ENCODE measurements around the gene CTSO.

DNA sequence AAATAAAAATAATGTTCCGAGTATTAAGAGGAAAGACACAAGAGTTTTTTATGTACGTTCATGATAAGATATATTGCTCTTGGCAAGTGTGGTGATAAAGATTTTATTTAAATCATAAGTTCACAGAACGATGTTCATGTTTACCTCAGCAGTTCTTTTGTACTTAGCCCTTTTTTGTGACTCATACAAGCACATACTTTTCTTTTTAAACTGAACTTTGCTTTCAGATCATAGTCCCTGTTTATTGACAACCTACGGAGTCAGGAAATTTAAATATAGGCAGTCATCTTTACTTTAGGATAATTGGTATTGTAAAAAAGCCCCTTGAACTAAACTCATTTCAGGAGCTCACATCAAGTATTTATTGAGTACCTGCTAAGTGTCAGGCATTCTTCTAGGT lies 1.3 kb upstream of the CTSO start:
- TF ChIP-seq, protein P1, sequence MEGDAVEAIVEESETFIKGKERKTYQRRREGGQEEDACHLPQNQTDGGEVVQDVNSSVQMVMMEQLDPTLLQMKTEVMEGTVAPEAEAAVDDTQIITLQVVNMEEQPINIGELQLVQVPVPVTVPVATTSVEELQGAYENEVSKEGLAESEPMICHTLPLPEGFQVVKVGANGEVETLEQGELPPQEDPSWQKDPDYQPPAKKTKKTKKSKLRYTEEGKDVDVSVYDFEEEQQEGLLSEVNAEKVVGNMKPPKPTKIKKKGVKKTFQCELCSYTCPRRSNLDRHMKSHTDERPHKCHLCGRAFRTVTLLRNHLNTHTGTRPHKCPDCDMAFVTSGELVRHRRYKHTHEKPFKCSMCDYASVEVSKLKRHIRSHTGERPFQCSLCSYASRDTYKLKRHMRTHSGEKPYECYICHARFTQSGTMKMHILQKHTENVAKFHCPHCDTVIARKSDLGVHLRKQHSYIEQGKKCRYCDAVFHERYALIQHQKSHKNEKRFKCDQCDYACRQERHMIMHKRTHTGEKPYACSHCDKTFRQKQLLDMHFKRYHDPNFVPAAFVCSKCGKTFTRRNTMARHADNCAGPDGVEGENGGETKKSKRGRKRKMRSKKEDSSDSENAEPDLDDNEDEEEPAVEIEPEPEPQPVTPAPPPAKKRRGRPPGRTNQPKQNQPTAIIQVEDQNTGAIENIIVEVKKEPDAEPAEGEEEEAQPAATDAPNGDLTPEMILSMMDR (IDR thresholded peaks at IDR 0.05; ENCODE audit: low read depth, low read length, missing input control): no peak
- TF ChIP-seq, protein P2, sequence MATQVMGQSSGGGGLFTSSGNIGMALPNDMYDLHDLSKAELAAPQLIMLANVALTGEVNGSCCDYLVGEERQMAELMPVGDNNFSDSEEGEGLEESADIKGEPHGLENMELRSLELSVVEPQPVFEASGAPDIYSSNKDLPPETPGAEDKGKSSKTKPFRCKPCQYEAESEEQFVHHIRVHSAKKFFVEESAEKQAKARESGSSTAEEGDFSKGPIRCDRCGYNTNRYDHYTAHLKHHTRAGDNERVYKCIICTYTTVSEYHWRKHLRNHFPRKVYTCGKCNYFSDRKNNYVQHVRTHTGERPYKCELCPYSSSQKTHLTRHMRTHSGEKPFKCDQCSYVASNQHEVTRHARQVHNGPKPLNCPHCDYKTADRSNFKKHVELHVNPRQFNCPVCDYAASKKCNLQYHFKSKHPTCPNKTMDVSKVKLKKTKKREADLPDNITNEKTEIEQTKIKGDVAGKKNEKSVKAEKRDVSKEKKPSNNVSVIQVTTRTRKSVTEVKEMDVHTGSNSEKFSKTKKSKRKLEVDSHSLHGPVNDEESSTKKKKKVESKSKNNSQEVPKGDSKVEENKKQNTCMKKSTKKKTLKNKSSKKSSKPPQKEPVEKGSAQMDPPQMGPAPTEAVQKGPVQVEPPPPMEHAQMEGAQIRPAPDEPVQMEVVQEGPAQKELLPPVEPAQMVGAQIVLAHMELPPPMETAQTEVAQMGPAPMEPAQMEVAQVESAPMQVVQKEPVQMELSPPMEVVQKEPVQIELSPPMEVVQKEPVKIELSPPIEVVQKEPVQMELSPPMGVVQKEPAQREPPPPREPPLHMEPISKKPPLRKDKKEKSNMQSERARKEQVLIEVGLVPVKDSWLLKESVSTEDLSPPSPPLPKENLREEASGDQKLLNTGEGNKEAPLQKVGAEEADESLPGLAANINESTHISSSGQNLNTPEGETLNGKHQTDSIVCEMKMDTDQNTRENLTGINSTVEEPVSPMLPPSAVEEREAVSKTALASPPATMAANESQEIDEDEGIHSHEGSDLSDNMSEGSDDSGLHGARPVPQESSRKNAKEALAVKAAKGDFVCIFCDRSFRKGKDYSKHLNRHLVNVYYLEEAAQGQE (IDR thresholded peaks at IDR 0.05): peak; percentile 76
- TF ChIP-seq, protein P3, sequence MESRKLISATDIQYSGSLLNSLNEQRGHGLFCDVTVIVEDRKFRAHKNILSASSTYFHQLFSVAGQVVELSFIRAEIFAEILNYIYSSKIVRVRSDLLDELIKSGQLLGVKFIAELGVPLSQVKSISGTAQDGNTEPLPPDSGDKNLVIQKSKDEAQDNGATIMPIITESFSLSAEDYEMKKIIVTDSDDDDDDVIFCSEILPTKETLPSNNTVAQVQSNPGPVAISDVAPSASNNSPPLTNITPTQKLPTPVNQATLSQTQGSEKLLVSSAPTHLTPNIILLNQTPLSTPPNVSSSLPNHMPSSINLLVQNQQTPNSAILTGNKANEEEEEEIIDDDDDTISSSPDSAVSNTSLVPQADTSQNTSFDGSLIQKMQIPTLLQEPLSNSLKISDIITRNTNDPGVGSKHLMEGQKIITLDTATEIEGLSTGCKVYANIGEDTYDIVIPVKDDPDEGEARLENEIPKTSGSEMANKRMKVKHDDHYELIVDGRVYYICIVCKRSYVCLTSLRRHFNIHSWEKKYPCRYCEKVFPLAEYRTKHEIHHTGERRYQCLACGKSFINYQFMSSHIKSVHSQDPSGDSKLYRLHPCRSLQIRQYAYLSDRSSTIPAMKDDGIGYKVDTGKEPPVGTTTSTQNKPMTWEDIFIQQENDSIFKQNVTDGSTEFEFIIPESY (IDR thresholded peaks at IDR 0.05): peak; percentile 74
- TF ChIP-seq YY1 (IDR thresholded peaks at IDR 0.05): peak; percentile 69
- TF ChIP-seq, protein P4, sequence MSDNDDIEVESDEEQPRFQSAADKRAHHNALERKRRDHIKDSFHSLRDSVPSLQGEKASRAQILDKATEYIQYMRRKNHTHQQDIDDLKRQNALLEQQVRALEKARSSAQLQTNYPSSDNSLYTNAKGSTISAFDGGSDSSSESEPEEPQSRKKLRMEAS (IDR thresholded peaks at IDR 0.05): peak; percentile 71
- no peak for TF ChIP-seq NR2F2 (IDR thresholded peaks at IDR 0.05)
- TF ChIP-seq GABPA (IDR thresholded peaks at IDR 0.05 in 1 of 2, conservative IDR thresholded peaks at IDR 0.05 in 1 of 2): no peak
- no peak for TF ChIP-seq TAF1 (conservative IDR thresholded peaks at IDR 0.05)
- no peak for TF ChIP-seq EGR1 (IDR thresholded peaks at IDR 0.05; ENCODE audit: low read depth in 2 of 2)
- TF ChIP-seq RAD21 (IDR thresholded peaks at IDR 0.05): peak; percentile 14 to 28
- peak; percentile 97 to 99 for TF ChIP-seq JUND (IDR thresholded peaks at IDR 0.05)
- TF ChIP-seq SP1 (IDR thresholded peaks at IDR 0.05): peak; percentile 94
- peak; percentile 39 to 81 for TF ChIP-seq RXRA (IDR thresholded peaks at IDR 0.05)
- peak; percentile 88 for TF ChIP-seq FOXA2 (IDR thresholded peaks at IDR 0.05)
